ENCODE data around the gene HOXC12. TPM values are rescaled to one million over a fixed set of nuclear protein-coding genes. Genes with fewer than 3 reads are reported as not detected.

The HOXC12 gene
- total RNA-seq, 4 donors from 2014 or later = not detected

DNA sequence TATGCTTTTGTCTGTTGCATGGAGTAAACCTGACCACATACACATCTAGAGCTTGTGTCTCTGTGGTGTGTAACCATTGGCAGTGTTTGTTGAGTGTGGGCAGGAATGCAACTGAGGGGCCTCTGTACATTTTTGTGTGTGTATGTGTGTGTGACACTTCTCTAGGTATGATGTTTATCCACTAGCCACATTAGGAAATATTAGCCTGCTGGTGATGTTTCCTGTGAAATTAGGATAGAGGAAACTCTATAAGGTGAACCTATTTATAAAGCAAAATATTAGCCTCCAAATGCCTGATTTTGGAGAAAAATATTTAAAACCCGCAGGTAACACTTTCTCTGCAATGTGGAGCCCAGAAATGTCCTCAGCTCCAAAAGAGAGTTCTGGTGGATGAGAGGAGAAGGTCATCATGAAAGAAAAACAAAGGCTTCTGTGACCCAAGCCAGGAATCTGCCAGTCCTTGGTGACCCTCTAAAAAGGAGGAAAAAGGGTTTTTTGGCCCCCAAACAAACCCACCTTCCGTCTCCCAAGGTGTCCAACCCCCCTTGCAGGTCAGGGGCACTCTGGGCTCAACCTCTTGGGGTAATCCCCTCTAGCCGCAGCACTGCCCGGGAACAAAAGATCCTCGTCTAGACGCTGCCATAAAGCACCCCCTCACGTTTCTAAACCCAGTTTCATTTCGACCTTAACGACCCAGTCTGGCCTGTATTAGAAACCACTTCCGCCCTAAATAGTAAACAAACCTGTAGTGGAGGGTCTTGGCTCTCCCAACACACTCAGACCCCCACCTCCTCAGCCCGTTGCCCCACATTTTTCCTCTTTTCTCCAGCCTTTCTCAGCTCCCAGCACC, 23.1 kb downstream of the HOXC12 start:
- Histone ChIP-seq H3K27ac (no peak overlapping the region), H3K9me3 (no peaks in the 10 kb centered on the region), H3K4me3 (no peak overlapping the region), H3K36me3 (no peaks in the 10 kb centered on the region), H3K27me3 (peaks cover 42 to 100% (median 77%) of the 10 kb centered on the region in 4 donors), H3K4me1 (peaks cover 20 to 34% (median 20%) of the 10 kb centered on the region in 3 donors)
- DNase-seq = no peak
- TF ChIP-seq POLR2A (IDR thresholded peaks at IDR 0.05) = no peak
- TF ChIP-seq, protein P1, sequence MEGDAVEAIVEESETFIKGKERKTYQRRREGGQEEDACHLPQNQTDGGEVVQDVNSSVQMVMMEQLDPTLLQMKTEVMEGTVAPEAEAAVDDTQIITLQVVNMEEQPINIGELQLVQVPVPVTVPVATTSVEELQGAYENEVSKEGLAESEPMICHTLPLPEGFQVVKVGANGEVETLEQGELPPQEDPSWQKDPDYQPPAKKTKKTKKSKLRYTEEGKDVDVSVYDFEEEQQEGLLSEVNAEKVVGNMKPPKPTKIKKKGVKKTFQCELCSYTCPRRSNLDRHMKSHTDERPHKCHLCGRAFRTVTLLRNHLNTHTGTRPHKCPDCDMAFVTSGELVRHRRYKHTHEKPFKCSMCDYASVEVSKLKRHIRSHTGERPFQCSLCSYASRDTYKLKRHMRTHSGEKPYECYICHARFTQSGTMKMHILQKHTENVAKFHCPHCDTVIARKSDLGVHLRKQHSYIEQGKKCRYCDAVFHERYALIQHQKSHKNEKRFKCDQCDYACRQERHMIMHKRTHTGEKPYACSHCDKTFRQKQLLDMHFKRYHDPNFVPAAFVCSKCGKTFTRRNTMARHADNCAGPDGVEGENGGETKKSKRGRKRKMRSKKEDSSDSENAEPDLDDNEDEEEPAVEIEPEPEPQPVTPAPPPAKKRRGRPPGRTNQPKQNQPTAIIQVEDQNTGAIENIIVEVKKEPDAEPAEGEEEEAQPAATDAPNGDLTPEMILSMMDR (IDR thresholded peaks at IDR 0.05) = no peak
- intact Hi-C loops (cut with DNase I) = no loop called here
- WGBS, 2 donors = 5 to 10% methylated on average over 11 of the region's 11 CpGs

DNA sequence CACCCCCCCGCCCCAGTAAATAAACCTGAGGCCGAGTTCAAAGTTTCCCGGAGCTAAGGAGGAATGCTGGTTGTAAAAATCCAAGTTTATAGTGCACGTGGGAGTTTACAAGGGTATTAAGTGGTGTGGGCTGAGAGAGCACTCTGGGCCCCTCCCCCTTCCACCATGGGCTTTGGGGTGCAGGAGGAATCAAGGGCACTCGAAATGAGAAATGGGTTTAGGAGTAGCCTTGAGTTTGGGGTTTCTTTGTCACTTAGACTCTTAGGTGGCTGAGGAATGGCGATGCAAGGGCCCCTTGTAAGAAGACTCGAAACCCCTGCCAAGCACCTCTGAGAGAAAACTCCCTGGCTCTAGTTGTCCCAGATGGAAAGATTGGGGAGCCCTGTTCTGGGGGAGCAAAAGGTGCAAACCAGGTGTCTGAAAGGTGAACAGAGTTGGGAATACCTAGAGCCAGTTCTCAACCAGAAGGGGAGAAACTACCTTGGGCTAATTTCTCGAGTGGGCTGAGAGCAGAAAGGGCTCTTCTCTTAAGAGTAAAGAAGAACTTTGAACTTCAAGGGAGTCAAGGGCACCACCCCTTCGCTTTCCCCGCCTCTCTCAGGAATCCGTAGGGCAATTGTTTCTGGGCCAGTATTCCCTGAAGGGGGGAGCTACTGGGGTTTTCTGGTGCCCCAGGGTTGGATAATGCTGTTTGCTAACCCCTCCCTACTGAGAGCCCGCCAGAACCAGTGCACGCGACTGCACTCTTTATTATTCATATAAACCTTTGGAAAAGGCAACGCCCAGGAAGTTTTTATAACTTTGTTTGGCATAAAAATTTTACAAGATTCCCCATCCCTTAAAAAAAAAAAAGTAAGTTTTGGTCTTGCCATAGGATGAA, 24.0 kb downstream of the HOXC12 start:
- Histone ChIP-seq H3K36me3 (no peaks in the 10 kb centered on the region), H3K4me1 (peaks cover 14 to 28% (median 14%) of the 10 kb centered on the region in 3 donors), H3K9me3 (no peaks in the 10 kb centered on the region), H3K27me3 (peaks cover 36 to 100% (median 76%) of the 10 kb centered on the region in 4 donors), H3K4me3 (no peak overlapping the region), H3K27ac (no peak overlapping the region)
- intact Hi-C loops (cut with DNase I) = no loop called here
- TF ChIP-seq, protein P1 (IDR thresholded peaks at IDR 0.05) = no peak
- no peak for TF ChIP-seq POLR2A (IDR thresholded peaks at IDR 0.05)
- no peak for DNase-seq
- 6 to 13% methylated on average over 8 to 14 of the region's 15 CpGs for WGBS, 2 donors

DNA sequence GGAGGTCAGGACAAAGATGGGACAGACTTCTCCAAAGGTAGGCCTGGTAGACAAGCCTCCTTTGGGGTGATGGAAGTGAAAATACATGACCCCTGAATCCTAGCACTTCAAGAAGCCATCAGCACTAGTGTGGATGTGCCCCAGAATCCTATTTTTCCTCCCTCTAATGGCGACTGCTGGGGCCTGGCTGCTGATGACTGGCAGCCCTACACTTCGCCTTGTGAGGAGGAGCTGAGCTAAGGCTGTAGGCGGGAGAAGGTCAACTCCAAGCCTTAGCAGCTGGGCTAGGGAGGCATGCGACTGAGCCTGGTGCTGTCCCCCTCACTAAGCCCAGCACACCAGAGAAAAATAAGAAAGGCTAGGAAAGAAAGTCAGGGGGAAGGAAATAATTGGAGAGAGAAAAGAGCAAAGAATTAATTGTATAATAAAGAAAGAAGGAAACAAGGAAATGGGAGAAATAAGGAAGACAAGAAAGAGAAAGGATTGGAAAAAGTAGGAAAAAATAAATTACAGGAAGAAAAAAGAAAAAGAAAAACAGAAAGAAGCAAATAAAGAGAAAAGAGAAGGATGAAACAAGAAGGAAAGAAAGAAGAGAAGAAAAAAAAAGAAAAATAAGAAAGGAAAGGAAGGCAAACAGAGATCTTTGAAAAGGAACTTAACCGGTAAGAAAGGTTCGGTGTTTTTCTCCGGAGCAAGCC, 25.6 kb downstream of the HOXC12 start:
- no peaks in the 10 kb centered on the region for H3K9me3 ChIP-seq
- H3K27me3 ChIP-seq = peaks cover 25 to 100% (median 77%) of the 10 kb centered on the region in 4 donors
- TF ChIP-seq, protein P1 (IDR thresholded peaks at IDR 0.05) = no peak
- TF ChIP-seq POLR2A (IDR thresholded peaks at IDR 0.05) = no peak
- DNase-seq = no peak
- H3K27ac ChIP-seq = no peak overlapping the region
- H3K4me1 ChIP-seq = peaks cover 8 to 28% (median 9%) of the 10 kb centered on the region in 3 donors
- WGBS, 2 donors = 28% methylated on average over 6 to 7 of the region's 7 CpGs
- intact Hi-C loops (cut with DNase I) = no loop called here
- no peak overlapping the region for H3K4me3 ChIP-seq
- H3K36me3 ChIP-seq = no peaks in the 10 kb centered on the region

DNA sequence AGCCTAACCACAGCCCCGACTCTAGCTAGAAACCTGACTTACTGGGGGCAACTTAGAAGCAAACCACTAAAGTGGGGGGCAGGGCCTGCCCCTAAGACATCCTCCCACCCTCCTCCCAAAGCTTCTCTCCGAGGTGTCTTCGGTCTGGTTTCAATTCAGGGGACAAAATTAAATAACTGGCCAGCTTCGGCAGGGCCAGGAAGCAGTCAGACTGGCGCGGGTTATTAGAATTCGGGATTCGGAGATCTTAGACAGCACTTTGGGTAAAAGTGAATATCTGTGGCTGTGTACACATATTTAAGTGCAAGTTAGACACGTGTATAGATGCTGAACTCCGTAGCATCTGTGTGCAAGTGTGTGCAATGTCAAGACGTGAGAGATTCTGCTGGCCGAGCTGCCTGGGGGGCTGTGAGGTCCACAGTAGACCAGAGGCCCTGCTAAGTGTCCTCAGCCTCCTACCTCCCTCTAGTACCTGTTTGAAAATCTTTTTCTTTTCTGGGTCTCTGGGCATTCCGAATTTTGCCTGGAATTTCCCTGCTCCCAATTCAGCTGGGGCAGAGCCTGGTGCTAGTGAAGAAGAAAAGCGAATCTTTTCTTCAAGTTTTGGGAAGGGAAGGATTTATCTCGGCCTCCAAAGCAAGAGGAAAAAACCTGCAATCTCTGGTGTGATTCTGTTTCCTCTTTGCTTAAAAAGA, 26.2 kb downstream of the HOXC12 start:
- no peaks in the 10 kb centered on the region for H3K36me3 ChIP-seq
- H3K27ac ChIP-seq = no peak overlapping the region
- H3K9me3 ChIP-seq = no peaks in the 10 kb centered on the region
- 29 to 36% methylated on average over 14 of the region's 15 CpGs for WGBS, 2 donors
- H3K4me3 ChIP-seq = no peak overlapping the region
- peaks cover 26 to 100% (median 75%) of the 10 kb centered on the region in 4 donors for H3K27me3 ChIP-seq
- H3K4me1 ChIP-seq = peaks cover 13 to 30% (median 15%) of the 10 kb centered on the region in 3 donors
- no peak for DNase-seq
- intact Hi-C loops (cut with DNase I) = no loop called here
- no peak for TF ChIP-seq POLR2A (IDR thresholded peaks at IDR 0.05)
- TF ChIP-seq, protein P1 (IDR thresholded peaks at IDR 0.05) = no peak

All from esophagus squamous epithelium (tissue), 5 donors.